ENCODE data around the gene MYO7A.
A peak's percentile ranks its signal among the peaks of the same experiment; 100 is the strongest.

MYO7A gene

DNA sequence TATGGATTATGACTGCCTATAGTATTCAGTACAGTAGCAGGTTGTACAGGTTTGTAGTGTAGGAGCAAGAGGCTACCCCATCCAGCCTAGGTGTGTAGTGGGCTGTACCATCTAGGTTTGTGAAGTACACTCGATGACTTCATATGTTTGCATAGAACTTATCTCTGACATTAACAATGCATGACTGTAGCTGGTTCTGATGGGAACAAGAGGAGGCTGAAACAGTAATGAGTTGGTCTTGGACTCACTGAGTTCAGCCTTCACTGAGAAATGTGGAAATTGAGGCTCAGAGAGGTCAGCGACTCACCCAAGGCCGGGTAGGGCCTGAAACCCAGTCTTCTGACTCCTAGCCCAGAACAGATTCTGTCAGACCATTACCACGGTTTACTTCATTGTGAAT lies 13.0 kb downstream of the MYO7A start:
- no CpG with 5 or more reads among the region's 4 CpGs for WGBS, 2 donors (ENCODE audit: extremely low coverage in 2 of 2, insufficient read length in 2 of 2, insufficient replicate concordance in 1 of 2)
- H3K9me3 ChIP-seq (replicated peaks in 1 of 2; ENCODE audit: control insufficient read depth in 2 of 2, insufficient read depth in 1 of 2, low read depth in 1 of 2, low read length in 2 of 2) = no peaks in the 10 kb centered on the region
- H3K23ac ChIP-seq (ENCODE audit: low read depth, low read length, poor library complexity) = no peak overlapping the region
- H2BK5ac ChIP-seq (ENCODE audit: low read length) = no peak overlapping the region
- H3K14ac ChIP-seq (ENCODE audit: low read length) = no peak overlapping the region
- no peak overlapping the region for H3K9ac ChIP-seq (ENCODE audit: low read depth, low read length, poor library complexity)
- no peak for DNase-seq (ENCODE audit: low spot score)
- H3K18ac ChIP-seq (ENCODE audit: low read length) = no peak overlapping the region
- peaks cover 0 to 33% (median 0%) of the 10 kb centered on the region in 3 experiments for H3K27me3 ChIP-seq (ENCODE audit: control insufficient read depth in 3 of 3, insufficient read depth in 3 of 3, low read depth in 1 of 3, low read length in 3 of 3)
- no peak overlapping the region for H3K4ac ChIP-seq (ENCODE audit: low read length)
- H3K4me1 ChIP-seq (ENCODE audit: control insufficient read depth in 2 of 2, insufficient read depth in 1 of 2, low read depth in 1 of 2, low read length in 2 of 2) = peaks cover 0 to 3% of the 10 kb centered on the region in 2 donors
- H2BK12ac ChIP-seq (ENCODE audit: low read length) = no peak overlapping the region
- H3K4me2 ChIP-seq (ENCODE audit: insufficient read depth, low read length, poor library complexity, severe bottlenecking) = no peak overlapping the region
- H4K91ac ChIP-seq (ENCODE audit: low read depth, low read length, poor library complexity) = no peak overlapping the region
- no peak overlapping the region for H2BK120ac ChIP-seq (ENCODE audit: low read depth, low read length)
- H3K27ac ChIP-seq (replicated peaks; ENCODE audit: low read length) = no peak overlapping the region
- no peaks in the 10 kb centered on the region for H3K36me3 ChIP-seq (replicated peaks in 1 of 2; ENCODE audit: control insufficient read depth in 2 of 2, insufficient read depth in 2 of 2, low read length in 2 of 2)
- H2AFZ ChIP-seq (ENCODE audit: low read length) = no peak overlapping the region
- H3K4me3 ChIP-seq (ENCODE audit: low read length in 2 of 2) = no peak overlapping the region
- H3K79me1 ChIP-seq (ENCODE audit: low read depth, low read length) = no peaks in the 10 kb centered on the region
- no peak overlapping the region for H2BK15ac ChIP-seq (ENCODE audit: low read length)
- no peak overlapping the region for H4K8ac ChIP-seq (ENCODE audit: low read depth, low read length)
- H2AK5ac ChIP-seq (ENCODE audit: low read depth, low read length) = no peak overlapping the region

DNA sequence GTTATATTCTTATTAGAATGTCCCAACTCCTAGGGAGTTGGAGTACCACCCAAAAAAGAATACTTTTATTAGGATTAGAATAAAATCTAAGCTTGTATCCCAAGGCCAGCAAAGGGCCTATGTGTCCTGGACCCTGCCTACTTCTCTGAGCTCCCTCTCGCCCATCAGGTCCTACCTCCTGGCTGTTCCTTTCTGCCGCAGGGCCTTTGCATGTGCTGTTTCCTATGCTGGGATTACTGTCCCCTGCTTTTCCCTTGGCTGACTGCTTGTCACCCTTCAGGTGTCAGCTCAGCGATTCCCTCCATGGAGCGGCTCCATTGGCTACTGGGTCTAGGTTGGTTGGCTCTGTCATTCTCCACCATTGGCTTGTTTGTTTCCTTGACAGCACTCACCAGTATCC lies 13.4 kb downstream of the MYO7A start:
- Histone ChIP-seq H2BK120ac (ENCODE audit: low read depth, low read length) (no peak overlapping the region), H3K4me2 (ENCODE audit: insufficient read depth, low read length, poor library complexity, severe bottlenecking) (no peak overlapping the region), H3K27ac (replicated peaks; ENCODE audit: low read length) (no peak overlapping the region), H3K79me1 (ENCODE audit: low read depth, low read length) (no peaks in the 10 kb centered on the region), H3K4ac (ENCODE audit: low read length) (no peak overlapping the region), H4K91ac (ENCODE audit: low read depth, low read length, poor library complexity) (no peak overlapping the region), H2AK5ac (ENCODE audit: low read depth, low read length) (no peak overlapping the region), H3K9me3 (replicated peaks in 1 of 2; ENCODE audit: control insufficient read depth in 2 of 2, insufficient read depth in 1 of 2, low read depth in 1 of 2, low read length in 2 of 2) (no peaks in the 10 kb centered on the region), H2AFZ (ENCODE audit: low read length) (no peak overlapping the region), H3K14ac (ENCODE audit: low read length) (no peak overlapping the region), H2BK5ac (ENCODE audit: low read length) (no peak overlapping the region), H2BK15ac (ENCODE audit: low read length) (no peak overlapping the region), H3K23ac (ENCODE audit: low read depth, low read length, poor library complexity) (no peak overlapping the region), H3K36me3 (replicated peaks in 1 of 2; ENCODE audit: control insufficient read depth in 2 of 2, insufficient read depth in 2 of 2, low read length in 2 of 2) (no peaks in the 10 kb centered on the region), H3K27me3 (ENCODE audit: control insufficient read depth in 3 of 3, insufficient read depth in 3 of 3, low read depth in 1 of 3, low read length in 3 of 3) (peaks cover 0 to 36% (median 0%) of the 10 kb centered on the region in 3 experiments), H3K18ac (ENCODE audit: low read length) (no peak overlapping the region), H3K4me3 (ENCODE audit: low read length in 2 of 2) (no peak overlapping the region), H2BK12ac (ENCODE audit: low read length) (no peak overlapping the region), H3K4me1 (ENCODE audit: control insufficient read depth in 2 of 2, insufficient read depth in 1 of 2, low read depth in 1 of 2, low read length in 2 of 2) (peaks cover 0 to 3% of the 10 kb centered on the region in 2 donors), H3K9ac (ENCODE audit: low read depth, low read length, poor library complexity) (no peak overlapping the region), H4K8ac (ENCODE audit: low read depth, low read length) (no peak overlapping the region)
- WGBS, 2 donors (ENCODE audit: extremely low coverage in 2 of 2, insufficient read length in 2 of 2, insufficient replicate concordance in 1 of 2) = no CpG with 5 or more reads among the region's 4 CpGs
- no peak for DNase-seq (ENCODE audit: low spot score)

DNA sequence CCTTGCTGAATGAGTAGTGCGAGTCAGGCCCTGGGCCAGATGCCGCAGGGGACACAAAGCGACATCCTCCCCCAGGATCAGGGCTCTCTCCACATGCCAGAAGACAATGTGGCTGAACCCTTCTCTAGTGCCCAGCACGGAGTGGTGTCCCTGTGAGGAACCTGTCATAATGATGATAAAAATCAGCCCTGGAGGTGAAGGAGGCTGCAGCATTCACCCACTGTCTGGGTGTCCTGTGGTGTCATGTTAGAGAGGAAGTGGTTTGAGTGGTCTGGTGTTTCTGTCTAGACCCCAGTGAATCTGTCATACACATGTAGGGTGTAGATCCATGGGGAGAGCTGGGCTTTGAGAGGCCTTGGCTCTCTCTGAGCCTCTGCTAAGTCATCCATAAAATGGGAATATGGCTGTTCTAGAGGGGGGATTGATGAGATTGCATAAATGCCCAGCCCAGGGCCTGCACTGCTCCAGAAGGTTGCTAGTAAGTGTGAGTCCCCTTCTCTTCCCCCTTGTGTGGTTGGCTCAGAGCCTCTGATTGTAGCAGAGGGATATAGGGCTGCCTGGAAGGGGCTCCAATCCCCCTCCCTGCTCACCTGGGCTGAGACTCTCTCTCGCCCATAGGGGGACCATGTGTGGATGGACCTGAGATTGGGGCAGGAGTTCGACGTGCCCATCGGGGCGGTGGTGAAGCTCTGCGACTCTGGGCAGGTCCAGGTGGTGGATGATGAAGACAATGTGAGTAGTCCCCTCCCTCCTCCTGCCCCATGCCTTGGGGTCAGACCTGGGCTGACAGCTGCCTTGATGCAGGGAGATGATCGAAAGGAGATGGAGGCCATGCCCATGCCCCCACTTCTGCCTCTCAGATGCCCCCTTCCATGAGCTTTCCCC lies 14.3 kb downstream of the MYO7A start:
- Histone ChIP-seq H3K4ac (ENCODE audit: low read length) (no peak overlapping the region), H4K8ac (ENCODE audit: low read depth, low read length) (no peak overlapping the region), H3K9ac (ENCODE audit: low read depth, low read length, poor library complexity) (no peak overlapping the region), H3K36me3 (replicated peaks in 1 of 2; ENCODE audit: control insufficient read depth in 2 of 2, insufficient read depth in 2 of 2, low read length in 2 of 2) (no peaks in the 10 kb centered on the region), H3K18ac (ENCODE audit: low read length) (peak overlapping the region; percentile 20), H3K9me3 (replicated peaks in 1 of 2; ENCODE audit: control insufficient read depth in 2 of 2, insufficient read depth in 1 of 2, low read depth in 1 of 2, low read length in 2 of 2) (no peaks in the 10 kb centered on the region), H3K4me2 (ENCODE audit: insufficient read depth, low read length, poor library complexity, severe bottlenecking) (no peak overlapping the region), H4K91ac (ENCODE audit: low read depth, low read length, poor library complexity) (no peak overlapping the region), H2AFZ (ENCODE audit: low read length) (no peak overlapping the region), H2AK5ac (ENCODE audit: low read depth, low read length) (no peak overlapping the region), H3K14ac (ENCODE audit: low read length) (no peak overlapping the region), H3K79me1 (ENCODE audit: low read depth, low read length) (no peaks in the 10 kb centered on the region), H2BK15ac (ENCODE audit: low read length) (no peak overlapping the region), H3K4me3 (ENCODE audit: low read length in 2 of 2) (no peak overlapping the region), H3K27ac (replicated peaks; ENCODE audit: low read length) (no peak overlapping the region), H2BK120ac (ENCODE audit: low read depth, low read length) (no peak overlapping the region), H3K4me1 (ENCODE audit: control insufficient read depth in 2 of 2, insufficient read depth in 1 of 2, low read depth in 1 of 2, low read length in 2 of 2) (peaks cover 0 to 3% of the 10 kb centered on the region in 2 donors), H2BK5ac (ENCODE audit: low read length) (no peak overlapping the region), H3K23ac (ENCODE audit: low read depth, low read length, poor library complexity) (no peak overlapping the region), H3K27me3 (ENCODE audit: control insufficient read depth in 3 of 3, insufficient read depth in 3 of 3, low read depth in 1 of 3, low read length in 3 of 3) (peaks cover 0 to 42% (median 0%) of the 10 kb centered on the region in 3 experiments), H2BK12ac (ENCODE audit: low read length) (no peak overlapping the region)
- no CpG with 5 or more reads among the region's 11 CpGs for WGBS, 2 donors (ENCODE audit: extremely low coverage in 2 of 2, insufficient read length in 2 of 2, insufficient replicate concordance in 1 of 2)
- no peak for DNase-seq (ENCODE audit: low spot score)

DNA sequence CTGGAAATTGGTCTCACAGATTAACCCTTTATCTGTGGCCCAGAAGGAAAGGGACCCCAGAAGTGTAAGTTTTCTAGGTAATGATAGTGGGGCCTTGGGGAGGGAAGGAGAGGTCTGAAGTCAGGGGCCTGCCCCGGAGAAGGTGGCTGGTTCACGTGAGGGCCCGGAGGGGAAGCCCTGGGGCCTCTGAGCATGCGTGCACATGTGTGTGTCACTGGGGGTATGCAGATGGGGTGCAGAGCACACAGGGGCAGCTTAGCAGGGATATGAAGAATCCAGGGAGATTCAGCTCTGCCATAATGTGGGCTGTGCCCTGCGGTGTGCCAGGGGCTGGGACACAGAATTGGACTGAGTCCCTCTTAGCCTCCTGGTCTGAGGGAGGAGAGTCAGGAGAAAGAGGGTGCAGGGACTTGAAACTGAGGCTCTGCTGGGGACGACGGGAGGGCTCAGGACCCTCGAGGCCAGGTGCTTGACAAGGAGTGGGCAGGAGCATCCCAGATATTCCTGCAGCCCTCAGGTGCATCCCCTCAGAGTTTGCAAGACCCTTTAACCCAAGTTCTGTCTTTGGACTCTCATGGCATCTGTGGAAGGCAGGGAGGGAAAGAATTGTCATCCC lies 15.5 kb downstream of the MYO7A start:
- no CpG with 5 or more reads among the region's 8 CpGs for WGBS, 2 donors (ENCODE audit: extremely low coverage in 2 of 2, insufficient read length in 2 of 2, insufficient replicate concordance in 1 of 2)
- DNase-seq (ENCODE audit: low spot score) = no peak

More for the DNA sequence above, 15.5 kb downstream of the MYO7A start:
- Histone ChIP-seq H3K36me3 (replicated peaks in 1 of 2; ENCODE audit: control insufficient read depth in 2 of 2, insufficient read depth in 2 of 2, low read length in 2 of 2) (no peaks in the 10 kb centered on the region), H3K79me1 (ENCODE audit: low read depth, low read length) (no peaks in the 10 kb centered on the region), H2BK15ac (ENCODE audit: low read length) (no peak overlapping the region), H2BK120ac (ENCODE audit: low read depth, low read length) (no peak overlapping the region), H3K4me2 (ENCODE audit: insufficient read depth, low read length, poor library complexity, severe bottlenecking) (no peak overlapping the region), H3K4me1 (ENCODE audit: control insufficient read depth in 2 of 2, insufficient read depth in 1 of 2, low read depth in 1 of 2, low read length in 2 of 2) (peaks cover 4 to 11% of the 10 kb centered on the region in 2 donors), H3K23ac (ENCODE audit: low read depth, low read length, poor library complexity) (no peak overlapping the region), H3K9ac (ENCODE audit: low read depth, low read length, poor library complexity) (no peak overlapping the region), H3K27me3 (ENCODE audit: control insufficient read depth in 3 of 3, insufficient read depth in 3 of 3, low read depth in 1 of 3, low read length in 3 of 3) (peaks cover 0 to 47% (median 0%) of the 10 kb centered on the region in 3 experiments), H3K18ac (ENCODE audit: low read length) (peak overlapping the region; percentile 15), H3K14ac (ENCODE audit: low read length) (no peak overlapping the region), H2AFZ (ENCODE audit: low read length) (no peak overlapping the region), H2BK5ac (ENCODE audit: low read length) (peak overlapping the region; percentile 67), H3K4me3 (ENCODE audit: low read length in 2 of 2) (no peak overlapping the region), H2BK12ac (ENCODE audit: low read length) (no peak overlapping the region), H3K4ac (ENCODE audit: low read length) (no peak overlapping the region), H3K9me3 (replicated peaks in 1 of 2; ENCODE audit: control insufficient read depth in 2 of 2, insufficient read depth in 1 of 2, low read depth in 1 of 2, low read length in 2 of 2) (no peaks in the 10 kb centered on the region), H3K27ac (replicated peaks; ENCODE audit: low read length) (no peak overlapping the region), H4K8ac (ENCODE audit: low read depth, low read length) (no peak overlapping the region), H4K91ac (ENCODE audit: low read depth, low read length, poor library complexity) (no peak overlapping the region), H2AK5ac (ENCODE audit: low read depth, low read length) (no peak overlapping the region)
